ENCODE results near the gene CAMK1G.

Gene CAMK1G

DNA sequence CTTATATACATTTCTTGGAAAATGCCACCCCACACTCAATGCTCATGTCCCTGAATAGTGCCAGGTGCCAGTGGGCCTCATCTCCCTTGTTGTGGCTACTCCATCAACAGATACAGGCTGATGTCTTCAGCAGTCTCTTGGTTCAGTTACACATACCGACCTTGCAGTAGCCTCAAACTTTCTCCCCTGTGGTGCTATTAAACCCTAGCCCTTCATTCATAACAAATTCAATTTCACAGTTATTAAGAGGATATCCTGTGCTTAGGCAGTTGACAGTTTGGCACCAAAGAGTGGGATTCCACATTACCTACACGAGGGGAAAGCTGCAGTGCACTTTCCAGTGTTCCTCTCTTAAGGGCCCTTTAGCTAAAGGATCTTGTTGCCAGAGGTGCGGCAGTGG, 35.9 kb upstream of the CAMK1G start:
- Histone ChIP-seq H3K9me3 (ENCODE audit: control insufficient read depth in 5 of 5, low read length in 5 of 5) (no peaks in the 10 kb centered on the region), H3K9ac (ENCODE audit: low read length in 5 of 5) (no peak overlapping the region), H3K27ac (ENCODE audit: low read depth, low read length) (no peak overlapping the region), H3K36me3 (ENCODE audit: control insufficient read depth in 5 of 5, insufficient read depth in 5 of 5, low read length in 5 of 5) (no peaks in the 10 kb centered on the region), H3K4me3 (ENCODE audit: low read depth in 1 of 5, low read length in 5 of 5) (no peak overlapping the region), H3K27me3 (ENCODE audit: control insufficient read depth in 5 of 5, insufficient read depth in 4 of 5, low read length in 5 of 5) (peaks cover 0 to 8% (median 3%) of the 10 kb centered on the region in 5 donors), H3K4me1 (ENCODE audit: control insufficient read depth in 5 of 5, insufficient read depth in 5 of 5, low read length in 5 of 5) (peaks cover 0 to 41% (median 4%) of the 10 kb centered on the region in 5 donors)

DNA sequence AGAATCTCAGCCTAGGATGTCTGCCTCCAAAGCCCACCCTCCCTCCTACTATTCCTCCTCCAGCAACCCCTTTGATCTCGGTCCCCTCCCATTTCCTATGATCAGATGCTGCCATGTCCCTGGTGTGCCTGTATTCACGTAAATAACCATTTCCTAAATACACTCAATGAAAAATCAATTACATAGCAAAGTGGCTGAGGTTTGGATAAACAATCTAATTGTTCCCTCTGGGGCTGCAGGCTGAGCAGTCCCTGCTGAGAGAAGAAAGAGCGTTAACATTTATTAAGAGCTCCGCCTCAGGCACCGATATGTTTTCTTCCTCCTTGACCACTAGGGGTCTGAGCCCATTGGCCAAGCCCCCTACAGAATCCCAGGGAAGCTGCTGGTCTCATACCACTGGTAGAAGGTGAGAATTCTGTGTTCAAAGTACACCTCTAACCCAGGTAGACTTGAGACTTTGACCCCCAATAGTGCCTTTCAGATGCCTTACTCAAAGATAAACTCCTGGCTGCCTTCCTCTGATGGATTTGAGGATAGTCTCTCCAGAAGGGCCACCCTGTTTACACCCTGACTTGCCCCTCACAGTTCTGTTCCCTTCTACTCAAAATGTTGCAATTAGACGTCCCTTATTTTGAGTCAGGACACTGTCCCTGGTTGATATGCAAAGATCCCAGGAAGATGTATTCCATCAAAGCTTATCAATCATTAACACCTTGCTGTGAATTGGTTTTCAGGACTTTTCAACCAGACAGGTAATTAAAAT, 33.9 kb upstream of the CAMK1G start:
- peaks cover 0 to 27% (median 4%) of the 10 kb centered on the region in 5 donors for H3K4me1 ChIP-seq (ENCODE audit: control insufficient read depth in 5 of 5, insufficient read depth in 5 of 5, low read length in 5 of 5)
- H3K27me3 ChIP-seq (ENCODE audit: control insufficient read depth in 5 of 5, insufficient read depth in 4 of 5, low read length in 5 of 5), result peaks cover 0 to 8% (median 3%) of the 10 kb centered on the region in 5 donors
- H3K4me3 ChIP-seq (ENCODE audit: low read depth in 1 of 5, low read length in 5 of 5), result no peak overlapping the region
- H3K27ac ChIP-seq (ENCODE audit: low read depth, low read length), result no peak overlapping the region
- no peaks in the 10 kb centered on the region for H3K9me3 ChIP-seq (ENCODE audit: control insufficient read depth in 5 of 5, low read length in 5 of 5)
- H3K36me3 ChIP-seq (ENCODE audit: control insufficient read depth in 5 of 5, insufficient read depth in 5 of 5, low read length in 5 of 5), result no peaks in the 10 kb centered on the region
- H3K9ac ChIP-seq (ENCODE audit: low read length in 5 of 5), result no peak overlapping the region

DNA sequence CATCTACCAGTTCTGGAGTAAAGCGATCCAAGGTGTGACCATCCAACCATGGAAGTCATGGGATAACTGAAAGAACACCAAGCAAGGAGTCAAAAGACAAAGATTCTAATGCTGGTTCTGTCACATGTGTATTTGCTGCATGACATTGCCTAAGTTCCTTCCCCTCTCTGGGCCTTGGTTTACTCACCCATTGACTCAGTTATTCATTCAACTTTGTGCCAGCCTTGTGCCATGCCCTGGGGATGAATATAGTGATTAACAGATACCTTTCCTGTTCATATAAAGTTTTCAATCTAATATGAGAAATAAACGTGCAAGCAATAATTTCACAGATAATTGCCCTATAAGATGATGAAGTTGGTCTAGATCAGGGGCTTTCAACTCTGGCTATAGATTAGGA, 33.0 kb upstream of the CAMK1G start:
- no peaks in the 10 kb centered on the region for H3K36me3 ChIP-seq (ENCODE audit: control insufficient read depth in 5 of 5, insufficient read depth in 5 of 5, low read length in 5 of 5)
- peaks cover 0 to 19% (median 3%) of the 10 kb centered on the region in 5 donors for H3K4me1 ChIP-seq (ENCODE audit: control insufficient read depth in 5 of 5, insufficient read depth in 5 of 5, low read length in 5 of 5)
- H3K4me3 ChIP-seq (ENCODE audit: low read depth in 1 of 5, low read length in 5 of 5), result no peak overlapping the region
- H3K9me3 ChIP-seq (ENCODE audit: control insufficient read depth in 5 of 5, low read length in 5 of 5), result no peaks in the 10 kb centered on the region
- no peak overlapping the region for H3K27ac ChIP-seq (ENCODE audit: low read depth, low read length)
- peaks cover 0 to 8% (median 3%) of the 10 kb centered on the region in 5 donors for H3K27me3 ChIP-seq (ENCODE audit: control insufficient read depth in 5 of 5, insufficient read depth in 4 of 5, low read length in 5 of 5)
- no peak overlapping the region for H3K9ac ChIP-seq (ENCODE audit: low read length in 5 of 5)

DNA sequence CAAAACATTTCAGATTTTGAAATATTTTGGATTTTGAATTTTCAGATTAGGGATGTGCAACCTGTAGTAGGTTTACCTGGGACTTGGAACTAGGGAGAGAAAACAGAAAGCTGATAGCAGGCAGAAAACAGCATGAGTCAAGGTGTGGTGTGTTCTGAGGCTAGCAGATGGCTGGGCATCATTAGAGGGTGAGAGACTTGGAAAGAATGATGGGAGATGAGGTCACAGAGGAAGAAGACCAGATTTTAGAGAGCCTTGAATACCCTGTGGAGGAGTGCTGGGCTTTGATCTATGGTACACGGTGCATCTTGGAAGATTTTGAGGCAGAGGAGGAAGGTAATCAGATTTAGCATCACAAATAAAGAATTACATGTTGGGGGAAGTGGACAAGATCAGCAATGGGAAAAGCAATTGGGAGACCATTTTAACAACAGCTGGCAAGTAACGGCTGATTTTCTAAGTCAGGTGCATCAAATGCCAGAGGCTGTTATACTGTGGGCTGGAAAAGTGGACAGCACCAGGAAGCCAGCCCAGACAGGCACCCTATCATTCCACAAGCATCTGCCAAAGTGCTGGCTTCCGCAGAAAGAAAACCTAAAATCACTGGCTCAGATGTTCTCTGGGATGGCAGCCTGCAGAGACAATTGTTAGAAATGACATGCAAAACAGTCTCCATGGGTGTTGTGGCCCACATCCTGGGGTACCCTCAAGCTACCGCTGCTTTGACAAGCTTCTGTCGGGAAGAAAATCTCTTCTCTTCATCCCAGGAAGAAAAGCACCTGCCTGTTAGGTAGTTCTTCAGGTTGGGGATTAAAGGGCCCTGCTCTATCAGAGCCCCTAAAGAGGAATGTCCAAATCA, 30.9 kb upstream of the CAMK1G start:
- Histone ChIP-seq H3K4me3 (ENCODE audit: low read depth in 1 of 5, low read length in 5 of 5) (no peak overlapping the region), H3K27ac (ENCODE audit: low read depth, low read length) (no peak overlapping the region), H3K36me3 (ENCODE audit: control insufficient read depth in 5 of 5, insufficient read depth in 5 of 5, low read length in 5 of 5) (no peaks in the 10 kb centered on the region), H3K9me3 (ENCODE audit: control insufficient read depth in 5 of 5, low read length in 5 of 5) (no peaks in the 10 kb centered on the region), H3K27me3 (ENCODE audit: control insufficient read depth in 5 of 5, insufficient read depth in 4 of 5, low read length in 5 of 5) (peaks cover 0 to 5% (median 3%) of the 10 kb centered on the region in 5 donors), H3K9ac (ENCODE audit: low read length in 5 of 5) (no peak overlapping the region), H3K4me1 (ENCODE audit: control insufficient read depth in 5 of 5, insufficient read depth in 5 of 5, low read length in 5 of 5) (peaks cover 0 to 14% (median 3%) of the 10 kb centered on the region in 5 donors)

DNA sequence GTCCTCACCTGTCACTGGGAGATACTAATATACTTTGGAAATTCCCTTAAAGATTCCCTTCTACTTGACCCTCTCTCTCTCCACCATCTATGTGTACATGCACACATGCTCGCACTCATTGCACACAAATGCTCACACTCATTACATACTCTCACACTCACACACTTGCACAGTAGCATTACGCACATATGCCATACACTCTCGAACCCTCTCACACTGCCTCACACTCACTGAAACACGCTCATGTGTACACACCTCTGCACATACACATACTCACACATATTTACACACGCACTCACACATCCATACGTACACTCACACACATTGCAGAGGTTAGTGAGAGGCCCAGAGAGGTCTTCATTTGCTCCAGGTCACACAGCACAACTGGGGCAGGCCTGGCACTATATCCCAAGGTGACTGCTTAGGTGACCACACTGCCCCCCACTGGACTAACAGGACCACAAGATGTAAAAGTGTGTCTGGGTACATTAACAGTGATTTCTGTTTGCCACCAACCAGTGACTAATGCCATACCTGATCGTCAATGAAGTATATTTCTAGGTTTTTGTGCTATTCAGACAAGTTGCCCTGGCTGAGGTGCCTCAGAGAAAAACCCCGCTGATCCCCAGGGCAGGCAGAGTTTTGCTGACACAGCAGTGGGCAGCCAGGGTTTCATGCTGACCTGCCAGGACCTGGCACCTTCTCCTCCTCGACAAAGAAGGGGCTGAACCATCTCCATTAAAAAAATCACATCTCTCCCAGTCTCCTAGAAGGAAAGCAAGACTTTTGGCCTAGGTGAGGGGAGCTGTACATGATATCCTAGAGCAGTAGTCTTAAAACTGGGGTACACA, 28.5 kb upstream of the CAMK1G start:
- no peaks in the 10 kb centered on the region for H3K9me3 ChIP-seq (ENCODE audit: control insufficient read depth in 5 of 5, low read length in 5 of 5)
- no peak overlapping the region for H3K27ac ChIP-seq (ENCODE audit: low read depth, low read length)
- no peaks in the 10 kb centered on the region for H3K27me3 ChIP-seq (ENCODE audit: control insufficient read depth in 5 of 5, insufficient read depth in 4 of 5, low read length in 5 of 5)
- H3K4me3 ChIP-seq (ENCODE audit: low read depth in 1 of 5, low read length in 5 of 5), result no peak overlapping the region
- no peak overlapping the region for H3K9ac ChIP-seq (ENCODE audit: low read length in 5 of 5)
- H3K36me3 ChIP-seq (ENCODE audit: control insufficient read depth in 5 of 5, insufficient read depth in 5 of 5, low read length in 5 of 5), result no peaks in the 10 kb centered on the region
- no peaks in the 10 kb centered on the region for H3K4me1 ChIP-seq (ENCODE audit: control insufficient read depth in 5 of 5, insufficient read depth in 5 of 5, low read length in 5 of 5)

DNA sequence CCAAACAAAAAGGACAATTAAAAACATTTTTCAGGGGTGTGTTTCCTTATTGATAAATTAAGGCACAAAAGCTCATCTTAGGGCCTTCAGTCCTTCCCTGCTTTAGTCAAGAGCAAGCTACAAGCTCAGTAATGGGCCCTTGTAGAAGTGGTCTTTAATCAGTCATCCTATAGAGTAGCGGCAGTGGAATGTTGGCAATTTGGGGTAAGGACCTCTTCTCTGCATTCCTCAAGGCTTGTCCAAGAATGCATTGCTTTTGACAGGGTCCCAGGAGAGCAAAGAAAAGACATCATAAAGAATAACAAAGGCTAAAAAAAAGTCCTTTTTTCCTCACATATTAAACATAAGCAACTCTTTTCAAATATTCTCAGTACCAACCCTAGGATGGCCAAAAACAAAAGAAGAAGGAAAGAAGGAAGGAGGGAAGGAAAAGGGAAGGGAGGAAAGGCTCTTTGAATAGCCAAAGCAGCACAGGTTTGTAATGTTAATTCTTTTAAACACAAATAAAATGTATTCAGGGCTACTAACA, 27.3 kb upstream of the CAMK1G start:
- no peak overlapping the region for H3K27ac ChIP-seq (ENCODE audit: low read depth, low read length)
- no peaks in the 10 kb centered on the region for H3K4me1 ChIP-seq (ENCODE audit: control insufficient read depth in 5 of 5, insufficient read depth in 5 of 5, low read length in 5 of 5)
- H3K9me3 ChIP-seq (ENCODE audit: control insufficient read depth in 5 of 5, low read length in 5 of 5), result no peaks in the 10 kb centered on the region
- no peak overlapping the region for H3K9ac ChIP-seq (ENCODE audit: low read length in 5 of 5)
- no peaks in the 10 kb centered on the region for H3K27me3 ChIP-seq (ENCODE audit: control insufficient read depth in 5 of 5, insufficient read depth in 4 of 5, low read length in 5 of 5)
- H3K4me3 ChIP-seq (ENCODE audit: low read depth in 1 of 5, low read length in 5 of 5), result no peak overlapping the region
- no peaks in the 10 kb centered on the region for H3K36me3 ChIP-seq (ENCODE audit: control insufficient read depth in 5 of 5, insufficient read depth in 5 of 5, low read length in 5 of 5)

DNA sequence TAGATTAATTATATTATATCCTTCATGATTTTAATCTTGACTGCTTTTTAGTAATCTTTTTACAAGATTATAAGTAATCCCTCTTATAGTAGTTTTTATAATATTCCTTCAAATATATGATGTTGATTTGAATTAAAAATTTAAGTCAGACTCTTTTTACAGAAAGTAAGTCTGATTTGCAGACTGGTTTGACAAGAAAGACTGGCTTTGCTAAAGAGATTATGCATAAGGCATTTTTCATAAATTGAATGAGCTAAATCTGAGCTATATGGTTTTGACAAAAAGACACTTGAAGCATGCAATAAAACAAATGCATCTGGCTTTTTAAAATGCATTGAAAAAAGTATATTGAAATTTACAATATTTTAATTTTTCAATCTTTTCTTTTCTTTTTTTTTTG, 26.3 kb upstream of the CAMK1G start:
- Histone ChIP-seq H3K27ac (ENCODE audit: low read depth, low read length) (no peak overlapping the region), H3K4me1 (ENCODE audit: control insufficient read depth in 5 of 5, insufficient read depth in 5 of 5, low read length in 5 of 5) (no peaks in the 10 kb centered on the region), H3K4me3 (ENCODE audit: low read depth in 1 of 5, low read length in 5 of 5) (no peak overlapping the region), H3K36me3 (ENCODE audit: control insufficient read depth in 5 of 5, insufficient read depth in 5 of 5, low read length in 5 of 5) (no peaks in the 10 kb centered on the region), H3K9ac (ENCODE audit: low read length in 5 of 5) (no peak overlapping the region), H3K9me3 (ENCODE audit: control insufficient read depth in 5 of 5, low read length in 5 of 5) (no peaks in the 10 kb centered on the region), H3K27me3 (ENCODE audit: control insufficient read depth in 5 of 5, insufficient read depth in 4 of 5, low read length in 5 of 5) (peaks cover 0 to 1% (median 0%) of the 10 kb centered on the region in 5 donors)

DNA sequence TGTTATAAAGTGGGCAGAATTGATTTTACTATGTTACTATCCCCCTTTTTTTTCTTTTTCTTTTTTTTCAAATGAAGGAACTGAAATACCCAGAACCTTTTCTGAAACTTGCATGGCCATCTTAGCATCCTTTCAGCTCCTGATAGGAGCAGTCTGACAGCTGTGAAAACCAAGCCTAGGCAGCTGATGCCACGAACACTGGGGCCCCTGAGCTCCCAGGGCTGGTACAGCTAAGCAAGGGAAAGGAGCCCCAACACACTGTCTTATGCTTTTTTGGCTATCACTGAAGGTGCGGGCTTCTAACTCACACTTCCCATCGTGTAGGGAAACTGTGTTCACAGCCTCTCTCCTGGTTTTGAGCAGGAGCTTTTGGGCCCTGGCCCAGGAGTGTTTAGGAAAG, 23.0 kb upstream of the CAMK1G start:
- Histone ChIP-seq H3K4me3 (ENCODE audit: low read depth in 1 of 5, low read length in 5 of 5) (no peak overlapping the region), H3K4me1 (ENCODE audit: control insufficient read depth in 5 of 5, insufficient read depth in 5 of 5, low read length in 5 of 5) (peaks cover 0 to 6% (median 0%) of the 10 kb centered on the region in 5 donors), H3K9me3 (ENCODE audit: control insufficient read depth in 5 of 5, low read length in 5 of 5) (no peaks in the 10 kb centered on the region)

DNA sequence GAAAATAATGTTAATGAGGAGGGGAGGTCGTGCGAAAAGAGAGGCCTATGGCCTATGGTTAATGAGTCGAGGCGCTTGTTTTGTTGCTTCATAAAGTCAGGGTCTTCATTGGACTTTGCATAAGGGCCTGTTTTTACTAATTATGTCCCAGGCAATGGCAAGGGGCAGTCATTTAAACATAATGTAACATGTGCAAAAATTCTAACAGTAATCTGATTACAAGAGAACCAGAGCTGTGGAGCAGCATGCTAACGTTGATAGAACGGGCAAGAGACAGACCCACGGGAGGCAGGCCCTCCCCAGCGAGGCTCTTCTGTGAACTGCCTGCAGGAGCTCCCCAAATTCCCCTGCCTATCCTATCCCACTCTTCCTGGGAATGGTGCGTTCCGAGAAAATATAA, 22.6 kb upstream of the CAMK1G start:
- H3K36me3 ChIP-seq (ENCODE audit: control insufficient read depth in 5 of 5, insufficient read depth in 5 of 5, low read length in 5 of 5), result no peaks in the 10 kb centered on the region
- H3K4me3 ChIP-seq (ENCODE audit: low read depth in 1 of 5, low read length in 5 of 5), result no peak overlapping the region
- H3K9me3 ChIP-seq (ENCODE audit: control insufficient read depth in 5 of 5, low read length in 5 of 5), result no peaks in the 10 kb centered on the region
- H3K27ac ChIP-seq (ENCODE audit: low read depth, low read length), result no peak overlapping the region
- H3K27me3 ChIP-seq (ENCODE audit: control insufficient read depth in 5 of 5, insufficient read depth in 4 of 5, low read length in 5 of 5), result peaks cover 0 to 13% (median 5%) of the 10 kb centered on the region in 5 donors
- H3K9ac ChIP-seq (ENCODE audit: low read length in 5 of 5), result no peak overlapping the region
- peaks cover 0 to 6% (median 0%) of the 10 kb centered on the region in 5 donors for H3K4me1 ChIP-seq (ENCODE audit: control insufficient read depth in 5 of 5, insufficient read depth in 5 of 5, low read length in 5 of 5)

More for the DNA sequence above, 23.0 kb upstream of the CAMK1G start:
- Histone ChIP-seq H3K9ac (ENCODE audit: low read length in 5 of 5) (no peak overlapping the region), H3K27ac (ENCODE audit: low read depth, low read length) (no peak overlapping the region), H3K27me3 (ENCODE audit: control insufficient read depth in 5 of 5, insufficient read depth in 4 of 5, low read length in 5 of 5) (peaks cover 0 to 10% (median 5%) of the 10 kb centered on the region in 5 donors), H3K36me3 (ENCODE audit: control insufficient read depth in 5 of 5, insufficient read depth in 5 of 5, low read length in 5 of 5) (no peaks in the 10 kb centered on the region)

All from subcutaneous abdominal adipose tissue (tissue), 5 donors.